Mucosa of stomach (tissue), 1 donor: ENCODE data around the gene ODAD3.
"Not testable (repeated sequence)": the region's sequence is repeated elsewhere in the genome, so short reads cannot be mapped to it uniquely, and the experiment has no call there.

Experiments
- H3K27me3 ChIP-seq: one replicate; pipeline ENCODE4 v1.7.0; 2013; ENCODE audit warnings: mild to moderate bottlenecking, low read length; ENCODE audit not compliant: control insufficient read depth, insufficient read depth
- H3K36me3 ChIP-seq: one replicate; pipeline ENCODE4 v1.7.0; 2013; ENCODE audit warnings: low read length; ENCODE audit not compliant: control insufficient read depth, insufficient read depth
- H3K4me1 ChIP-seq: one replicate; pipeline ENCODE4 v1.7.0; 2013; ENCODE audit warnings: mild to moderate bottlenecking, low read length; ENCODE audit not compliant: control insufficient read depth, insufficient read depth
- H3K4me3 ChIP-seq: one replicate; pipeline ENCODE4 v1.7.0; 2013; ENCODE audit warnings: low read length
- H3K9ac ChIP-seq: one replicate; pipeline ENCODE4 v1.7.0; 2013; ENCODE audit warnings: mild to moderate bottlenecking, low read length, moderate library complexity
- H3K9me3 ChIP-seq: one replicate; pipeline ENCODE4 v1.7.0; 2013; ENCODE audit warnings: mild to moderate bottlenecking, low read length, moderate library complexity; ENCODE audit not compliant: control insufficient read depth
- donor health status: Pancreatic carcinoma.

ODAD3 gene

GRCh38 chr19:11446652-11447301 is 11.9 kb upstream of the ODAD3 start:
- peaks cover under 1% of the 10 kb centered on the region for H3K27me3 ChIP-seq
- H3K9me3 ChIP-seq: no peaks in the 10 kb centered on the region
- no peak overlapping the region for H3K4me3 ChIP-seq
- no peaks in the 10 kb centered on the region for H3K36me3 ChIP-seq
- no peaks in the 10 kb centered on the region for H3K4me1 ChIP-seq
- H3K9ac ChIP-seq: no peak overlapping the region

- H3K27me3 ChIP-seq: no peaks in the 10 kb centered on the region
- peaks cover 5% of the 10 kb centered on the region for H3K36me3 ChIP-seq
- no peak overlapping the region for H3K4me3 ChIP-seq
- H3K9me3 ChIP-seq: no peaks in the 10 kb centered on the region
- H3K9ac ChIP-seq: no peak overlapping the region
- no peaks in the 10 kb centered on the region for H3K4me1 ChIP-seq
These were observed 11.3 kb upstream of the ODAD3 start for GRCh38 chr19:11446271-11446651.

- H3K4me1 ChIP-seq: no peaks in the 10 kb centered on the region
- peaks cover 10% of the 10 kb centered on the region for H3K36me3 ChIP-seq
- no peak overlapping the region for H3K4me3 ChIP-seq
- H3K9ac ChIP-seq: no peak overlapping the region
- H3K27me3 ChIP-seq: no peaks in the 10 kb centered on the region
- no peaks in the 10 kb centered on the region for H3K9me3 ChIP-seq
These were observed 10.2 kb upstream of the ODAD3 start for GRCh38 chr19:11445141-11445540.

- Histone ChIP-seq H3K9ac (no peak overlapping the region), H3K4me3 (no peak overlapping the region)
These were observed 9.1 kb upstream of the ODAD3 start for GRCh38 chr19:11444059-11444458.

GRCh38 chr19:11437955-11438354 is 3.0 kb upstream of the ODAD3 start:
- Histone ChIP-seq H3K9me3 (no peaks in the 10 kb centered on the region), H3K27me3 (no peaks in the 10 kb centered on the region), H3K4me1 (peaks cover 13% of the 10 kb centered on the region), H3K36me3 (peaks cover 10% of the 10 kb centered on the region), H3K4me3 (no peak overlapping the region), H3K9ac (no peak overlapping the region)

More at GRCh38 chr19:11444059-11444458, 9.1 kb upstream of the ODAD3 start:
- no peaks in the 10 kb centered on the region for H3K4me1 ChIP-seq
- peaks cover 10% of the 10 kb centered on the region for H3K36me3 ChIP-seq
- no peaks in the 10 kb centered on the region for H3K27me3 ChIP-seq
- H3K9me3 ChIP-seq: no peaks in the 10 kb centered on the region

- Histone ChIP-seq H3K9ac (peak overlapping the region; percentile 65), H3K36me3 (peaks cover 1% of the 10 kb centered on the region), H3K27me3 (no peaks in the 10 kb centered on the region), H3K4me3 (peak overlapping the region; percentile 72), H3K9me3 (no peaks in the 10 kb centered on the region), H3K4me1 (peaks cover 13% of the 10 kb centered on the region)
These were observed 952 bp upstream of the ODAD3 start for GRCh38 chr19:11435833-11436313.

GRCh38 chr19:11434703-11435056 is 241 bp downstream of the ODAD3 start:
- no peaks in the 10 kb centered on the region for H3K36me3 ChIP-seq
- peak overlapping the region; percentile 38 for H3K9ac ChIP-seq
- H3K4me3 ChIP-seq: peak overlapping the region; percentile 72

GRCh38 chr19:11433526-11433925 is 1.4 kb downstream of the ODAD3 start:
- H3K27me3 ChIP-seq, H3K36me3 ChIP-seq, H3K4me3 ChIP-seq, H3K9me3 ChIP-seq, H3K9ac ChIP-seq: not testable (repeated sequence)
- peaks cover 13% of the 10 kb centered on the region for H3K4me1 ChIP-seq

More at GRCh38 chr19:11434703-11435056, 241 bp downstream of the ODAD3 start:
- Histone ChIP-seq H3K27me3 (no peaks in the 10 kb centered on the region), H3K9me3 (no peaks in the 10 kb centered on the region), H3K4me1 (peaks cover 13% of the 10 kb centered on the region)

- H3K36me3 ChIP-seq: no peaks in the 10 kb centered on the region
- no peaks in the 10 kb centered on the region for H3K9me3 ChIP-seq
- peaks cover 14% of the 10 kb centered on the region for H3K4me1 ChIP-seq
- H3K4me3 ChIP-seq: no peak overlapping the region
- H3K9ac ChIP-seq: no peak overlapping the region
- H3K27me3 ChIP-seq: peaks cover 25% of the 10 kb centered on the region
These were observed 8.3 kb downstream of the ODAD3 start for GRCh38 chr19:11426656-11427055.

- H3K36me3 ChIP-seq: no peaks in the 10 kb centered on the region
- H3K9me3 ChIP-seq: no peaks in the 10 kb centered on the region
- H3K27me3 ChIP-seq: peaks cover 32% of the 10 kb centered on the region
- no peak overlapping the region for H3K4me3 ChIP-seq
- H3K4me1 ChIP-seq: peaks cover 22% of the 10 kb centered on the region
- H3K9ac ChIP-seq: no peak overlapping the region
These were observed 9.0 kb downstream of the ODAD3 start for GRCh38 chr19:11425719-11426457.

GRCh38 chr19:11423791-11424181 is 11.1 kb downstream of the ODAD3 start:
- Histone ChIP-seq H3K36me3 (no peaks in the 10 kb centered on the region), H3K4me3 (no peak overlapping the region), H3K27me3 (peaks cover 50% of the 10 kb centered on the region), H3K9ac (no peak overlapping the region), H3K9me3 (no peaks in the 10 kb centered on the region), H3K4me1 (peaks cover 30% of the 10 kb centered on the region)

GRCh38 chr19:11423164-11423790 is 11.6 kb downstream of the ODAD3 start:
- Histone ChIP-seq H3K9me3 (no peaks in the 10 kb centered on the region), H3K9ac (no peak overlapping the region), H3K4me1 (peaks cover 35% of the 10 kb centered on the region), H3K4me3 (no peak overlapping the region), H3K27me3 (peaks cover 53% of the 10 kb centered on the region), H3K36me3 (no peaks in the 10 kb centered on the region)
